T-helper 17 cell (primary cell): Measurements from ENCODE around the gene SURF6. TPM values are rescaled to one million over a fixed set of nuclear protein-coding genes. Genes with fewer than 3 reads are reported as not detected.
A peak's percentile ranks its signal among the peaks of the same experiment; 100 is the strongest.
"Not testable (repeated sequence)": the region's sequence is repeated elsewhere in the genome, so short reads cannot be mapped to it uniquely, and the experiment has no call there.

Experiments
- ATAC-seq: fragments of 150-1000 bp; cut with Tn5 transposase; 2 replicates; pipeline ENCODE4 v1.10.0; 2021; ENCODE audit warnings: mild to moderate bottlenecking, moderate library complexity
- DNase-seq, 3 donors: peaks; one replicate each; pipeline versions ENCODE4 v3.0.0 to v3.0.0-alpha.2; 2020 to 2021
- H3K9me3 ChIP-seq: one replicate; pipeline ENCODE4 v1.7.0; 2013; ENCODE audit warnings: low read length, mild to moderate bottlenecking; ENCODE audit not compliant: control insufficient read depth, poor library complexity, severe bottlenecking
- H3K27ac Mint-ChIP-seq: one replicate; pipeline ENCODE4 v1.8.0; 2022; ENCODE audit warnings: mild to moderate bottlenecking, moderate library complexity, mixed read lengths
- H3K27me3 Mint-ChIP-seq: one replicate; pipeline ENCODE4 v1.8.0; 2022; ENCODE audit warnings: mixed read lengths
- H3K36me3 Mint-ChIP-seq: one replicate; pipeline ENCODE4 v1.8.0; 2022; ENCODE audit warnings: low read depth, mixed read lengths
- H3K4me1 Mint-ChIP-seq: one replicate; pipeline ENCODE4 v1.8.0; 2022; ENCODE audit warnings: mild to moderate bottlenecking, mixed read lengths
- H3K4me3 Mint-ChIP-seq: one replicate; pipeline ENCODE4 v1.8.0; 2022; ENCODE audit warnings: mild to moderate bottlenecking, moderate library complexity, mixed read lengths
- total RNA-seq, 4 donors: library from RNA in 2 of 4; stranded (reverse) in 2 of 4; gene quantifications; one replicate each; pipeline ENCODE4 v1.2.3 and lab custom pipeline; 2022 to 2026

SURF6 gene
- total RNA-seq, 2 donors from 2014 or later, result 13.6 to 14.0 TPM

GRCh38 chr9:133301253-133302230, 34.4 kb downstream of the SURF6 start:
- no peaks in the 10 kb centered on the region for H3K36me3 Mint-ChIP-seq
- no peaks in the 10 kb centered on the region for H3K4me1 Mint-ChIP-seq
- ATAC-seq (no peak), DNase-seq (no peak)
- H3K4me3 Mint-ChIP-seq, result no peak overlapping the region
- no peak overlapping the region for H3K27ac Mint-ChIP-seq
- no peaks in the 10 kb centered on the region for H3K9me3 ChIP-seq
- H3K27me3 Mint-ChIP-seq, result peaks cover 26% of the 10 kb centered on the region

GRCh38 chr9:133299996-133300395, 36.0 kb downstream of the SURF6 start:
- H3K27me3 Mint-ChIP-seq, result peaks cover 16% of the 10 kb centered on the region

GRCh38 chr9:133294257-133294656, 41.7 kb downstream of the SURF6 start:
- DNase-seq, result no peak
- Mint-ChIP-seq H3K27me3 (peaks cover 27% of the 10 kb centered on the region), H3K36me3 (no peaks in the 10 kb centered on the region), H3K4me1 (no peaks in the 10 kb centered on the region), H3K4me3 (no peak overlapping the region), H3K27ac (no peak overlapping the region)
- peaks cover 5% of the 10 kb centered on the region for H3K9me3 ChIP-seq
- ATAC-seq, result no peak

More at GRCh38 chr9:133299996-133300395, 36.0 kb downstream of the SURF6 start:
- not testable (repeated sequence) for H3K4me3 Mint-ChIP-seq, H3K4me1 Mint-ChIP-seq, H3K9me3 ChIP-seq, ATAC-seq, H3K36me3 Mint-ChIP-seq, H3K27ac Mint-ChIP-seq, DNase-seq

GRCh38 chr9:133290751-133291302, 45.2 kb downstream of the SURF6 start:
- no peak overlapping the region for H3K4me3 Mint-ChIP-seq
- H3K27me3 Mint-ChIP-seq, result peaks cover 17% of the 10 kb centered on the region
- peaks cover 5% of the 10 kb centered on the region for H3K9me3 ChIP-seq
- H3K4me1 Mint-ChIP-seq, result no peaks in the 10 kb centered on the region
- DNase-seq, result no peak
- H3K36me3 Mint-ChIP-seq, result no peaks in the 10 kb centered on the region
- H3K27ac Mint-ChIP-seq, result no peak overlapping the region
- ATAC-seq, result no peak

GRCh38 chr9:133286523-133286922, 49.5 kb downstream of the SURF6 start:
- Mint-ChIP-seq H3K27me3 (no peaks in the 10 kb centered on the region), H3K4me1 (no peaks in the 10 kb centered on the region), H3K27ac (no peak overlapping the region), H3K36me3 (no peaks in the 10 kb centered on the region), H3K4me3 (no peak overlapping the region)
- H3K9me3 ChIP-seq, result peaks cover 5% of the 10 kb centered on the region
- ATAC-seq (no peak), DNase-seq (no peak)

- no peak overlapping the region for H3K4me3 Mint-ChIP-seq
Observed at GRCh38 chr9:133285252-133285775, 50.7 kb downstream of the SURF6 start.

GRCh38 chr9:133284362-133284761, 51.6 kb downstream of the SURF6 start:
- Mint-ChIP-seq H3K27ac (no peak overlapping the region), H3K4me1 (no peaks in the 10 kb centered on the region)
- ATAC-seq, result no peak

More at GRCh38 chr9:133285252-133285775, 50.7 kb downstream of the SURF6 start:
- no peaks in the 10 kb centered on the region for H3K9me3 ChIP-seq
- H3K27ac Mint-ChIP-seq, result no peak overlapping the region
- H3K4me1 Mint-ChIP-seq, result no peaks in the 10 kb centered on the region
- ATAC-seq (no peak), DNase-seq (no peak)
- no peaks in the 10 kb centered on the region for H3K36me3 Mint-ChIP-seq
- H3K27me3 Mint-ChIP-seq, result peaks cover 5% of the 10 kb centered on the region

GRCh38 chr9:133283255-133284032, 52.5 kb downstream of the SURF6 start:
- not testable (repeated sequence) for H3K4me3 Mint-ChIP-seq, ATAC-seq, H3K27ac Mint-ChIP-seq, H3K4me1 Mint-ChIP-seq, DNase-seq, H3K9me3 ChIP-seq, H3K36me3 Mint-ChIP-seq
- H3K27me3 Mint-ChIP-seq, result peaks cover 15% of the 10 kb centered on the region

More at GRCh38 chr9:133284362-133284761, 51.6 kb downstream of the SURF6 start:
- no peaks in the 10 kb centered on the region for H3K9me3 ChIP-seq
- no peaks in the 10 kb centered on the region for H3K36me3 Mint-ChIP-seq
- no peak for DNase-seq
- H3K4me3 Mint-ChIP-seq, result no peak overlapping the region
- H3K27me3 Mint-ChIP-seq, result peaks cover 15% of the 10 kb centered on the region

- DNase-seq (no peak), ATAC-seq (no peak)
- H3K9me3 ChIP-seq, result no peaks in the 10 kb centered on the region
- Mint-ChIP-seq H3K4me1 (no peaks in the 10 kb centered on the region), H3K27me3 (peaks cover 15% of the 10 kb centered on the region), H3K36me3 (no peaks in the 10 kb centered on the region), H3K27ac (no peak overlapping the region), H3K4me3 (no peak overlapping the region)
Observed at GRCh38 chr9:133282464-133283238, 53.3 kb downstream of the SURF6 start.

- H3K36me3 Mint-ChIP-seq, result peaks cover 2% of the 10 kb centered on the region
- no peaks in the 10 kb centered on the region for H3K9me3 ChIP-seq
- H3K27me3 Mint-ChIP-seq, result peaks cover 25% of the 10 kb centered on the region
- peak overlapping the region; percentile 4 for H3K4me3 Mint-ChIP-seq
- H3K4me1 Mint-ChIP-seq, result no peaks in the 10 kb centered on the region
- no peak for DNase-seq
- no peak for ATAC-seq
- no peak overlapping the region for H3K27ac Mint-ChIP-seq
Observed at GRCh38 chr9:133280392-133280791, 55.6 kb downstream of the SURF6 start.
